K562 (cell line): ENCODE results near the gene PPFIA3.

ENCODE experiments used
- DIDO1 ChIP-seq: fragments of 450-650 bp; IDR thresholded peaks from 2 replicates; pipeline ENCODE4 v1.6.1; 2016; ENCODE audit warnings: low read depth, missing biosample characterization, missing genetic modification characterization
- RCOR1 ChIP-seq, 2 experiments: IDR thresholded peaks; 2 replicates each; pipeline ENCODE4 v1.6.1; 2012; ENCODE audit warnings: low read depth in 2 of 2, low read length in 2 of 2, borderline replicate concordance in 1 of 2, improper control_type of control experiment in 1 of 2
- REST ChIP-seq, 2 experiments: fragments of 450-650 bp; formaldehyde crosslinking in 1 of 2; IDR thresholded peaks; 2 replicates each; pipeline versions ENCODE4 v1.4.0 to v1.6.1; 2014 to 2020; ENCODE audit warnings: mild to moderate bottlenecking in 2 of 2, borderline replicate concordance in 1 of 2, low read depth in 1 of 2
- USF2 ChIP-seq: sonication (generic); formaldehyde crosslinking; IDR thresholded peaks from 2 replicates; pipeline ENCODE4 v1.5.0; 2020; ENCODE audit warnings: missing genetic modification reagents
- ZBED1 ChIP-seq: IDR thresholded peaks from 2 replicates; pipeline ENCODE4 v1.6.1; 2014
- ZBTB43 ChIP-seq: sonication (generic); formaldehyde crosslinking; IDR thresholded peaks from 2 replicates; pipeline ENCODE4 v1.8.0; 2023; ENCODE audit warnings: mild to moderate bottlenecking, missing genetic modification reagents
- ZNF232 ChIP-seq: sonication (generic); formaldehyde crosslinking; IDR thresholded peaks from 2 replicates; pipeline ENCODE4 v1.8.0; 2022; ENCODE audit warnings: mild to moderate bottlenecking, missing genetic modification reagents
- ZNF589 ChIP-seq: fragments of 200-800 bp; sonication (Bioruptor generic); IDR thresholded peaks from 2 replicates; pipeline ENCODE4 v1.6.1; 2016; ENCODE audit warnings: low read depth, missing genetic modification characterization, missing compliant biosample characterization
- ZNF75A ChIP-seq: fragments of 450-650 bp; formaldehyde crosslinking; IDR thresholded peaks from 2 replicates; pipeline ENCODE4 v1.4.0; 2020; ENCODE audit warnings: mild to moderate bottlenecking
- ZNF766 ChIP-seq: fragments of 200-800 bp; sonication (Bioruptor generic); conservative IDR thresholded peaks from 2 replicates; pipeline ENCODE4 v1.6.1; 2016; ENCODE audit warnings: missing genetic modification characterization, missing compliant biosample characterization

- TF ChIP-seq RCOR1 (IDR thresholded peaks at IDR 0.05; ENCODE audit: borderline replicate concordance in 1 of 2, low read depth in 2 of 2, low read length in 2 of 2) (no peak), ZNF589 (CRISPR knock-in tag) (no peak), REST (IDR thresholded peaks at IDR 0.05; ENCODE audit: borderline replicate concordance) (no peak), REST (CRISPR knock-in tag; IDR thresholded peaks at IDR 0.05; ENCODE audit: low read depth) (no peak), ZNF232 (no peak), DIDO1 (no peak), ZBED1 (no peak), ZNF75A (CRISPR knock-in tag) (no peak), USF2 (CRISPR knock-in tag) (no peak), ZNF766 (no peak), ZBTB43 (CRISPR knock-in tag) (no peak)
Observed at GRCh38 chr19:49135686-49136085, 16.3 kb downstream of the PPFIA3 start.
